Activated naive CD4-positive, alpha-beta T cell treated with anti-CD3 and anti-CD28 coated beads, Interleukin-2, amount 50 U/mL, for 16 hours (primary cell): ENCODE data around the gene UFSP2.

Source experiments
- DNase-seq: peaks from one replicate; pipeline ENCODE4 v3.0.0-alpha.2; 2020

The UFSP2 gene

GRCh38 chr4:185424905-185425646 lies 688 bp downstream of the UFSP2 start:
- DNase-seq, result no peak

GRCh38 chr4:185421366-185422124 lies 4.2 kb downstream of the UFSP2 start:
- no peak for DNase-seq

DNA sequence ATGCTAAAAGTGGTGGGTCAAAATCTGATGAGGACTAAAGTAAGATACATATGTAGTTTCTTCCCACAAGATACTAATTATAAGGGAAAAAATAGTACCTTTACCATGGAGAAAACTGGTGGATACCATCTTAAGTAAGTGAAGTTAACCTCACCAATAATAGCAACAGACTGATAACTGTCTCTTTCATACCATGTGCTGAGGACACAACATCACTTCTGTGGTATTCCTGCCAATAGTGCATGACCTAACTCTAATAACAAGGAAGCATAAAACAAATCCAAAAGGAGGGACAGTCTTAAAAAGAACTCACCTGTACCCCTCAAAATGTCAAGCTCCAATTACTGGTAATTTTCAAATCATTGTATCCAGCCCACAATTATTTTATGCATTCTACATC lies 8.8 kb downstream of the UFSP2 start:
- no peak for DNase-seq

- DNase-seq, result no peak
Observed at GRCh38 chr4:185412412-185412811, 13.4 kb downstream of the UFSP2 start.

GRCh38 chr4:185411849-185412248 lies 13.9 kb downstream of the UFSP2 start:
- no peak for DNase-seq

- no peak for DNase-seq
Observed at GRCh38 chr4:185408432-185408831, 17.3 kb downstream of the UFSP2 start.

- no peak for DNase-seq
Observed at GRCh38 chr4:185405296-185405999, 20.3 kb downstream of the UFSP2 start.

- no peak for DNase-seq
Observed at GRCh38 chr4:185404031-185404430, 21.7 kb downstream of the UFSP2 start.

- no peak for DNase-seq
Observed at GRCh38 chr4:185399466-185399865, 26.3 kb downstream of the UFSP2 start.

GRCh38 chr4:185398618-185399017 lies 27.1 kb downstream of the UFSP2 start:
- no peak for DNase-seq

- no peak for DNase-seq
Observed at GRCh38 chr4:185396724-185397385, 28.9 kb downstream of the UFSP2 start, which contains the start of gene ANKRD37. Gene ANKRD37 (plus strand): TSS chr4:185396841. CDS start chr4:185396924, 83 bp downstream.

- peak; percentile 97 for DNase-seq
Observed at GRCh38 chr4:185395956-185396723, 29.6 kb downstream of the UFSP2 start.

DNA sequence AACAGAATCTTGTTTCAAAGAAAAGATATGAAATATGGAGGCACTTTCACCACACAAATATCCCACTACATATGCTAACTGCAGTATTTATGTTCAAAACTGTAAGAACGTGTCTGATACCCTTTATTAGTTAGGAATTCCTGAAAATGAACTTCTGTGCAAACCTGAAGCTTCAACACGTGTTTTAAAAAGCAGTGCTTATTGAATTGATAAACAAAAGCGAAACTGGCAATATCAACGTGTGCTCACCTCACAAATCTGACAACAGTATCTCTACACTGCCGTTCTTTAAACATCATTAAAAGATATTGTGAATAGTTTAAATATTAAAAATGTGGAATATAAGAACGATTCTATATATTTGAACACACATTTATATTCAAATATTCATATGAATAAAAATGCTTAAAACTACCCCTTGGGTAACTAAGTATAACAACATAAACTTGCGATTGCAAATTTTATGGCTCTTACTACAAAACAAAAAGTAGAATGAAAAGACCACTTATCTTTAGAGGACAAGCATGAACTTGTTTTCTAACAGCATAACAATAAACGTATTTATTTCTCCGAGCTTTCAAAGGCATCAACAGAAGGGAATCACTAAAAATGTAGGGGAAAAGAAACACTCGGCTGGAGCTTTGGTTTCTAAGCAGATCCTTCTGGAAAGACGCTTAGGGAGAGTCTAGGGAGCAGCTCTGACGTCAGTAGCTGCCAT lies 30.4 kb downstream of the UFSP2 start, which contains the start of gene LRP2BP:
TSS of gene LRP2BP (minus strand) at position 687 of the 718 bp plus-strand sequence. CDS start 17,738 bp downstream, outside the sequence.
- DNase-seq, result no peak

DNA sequence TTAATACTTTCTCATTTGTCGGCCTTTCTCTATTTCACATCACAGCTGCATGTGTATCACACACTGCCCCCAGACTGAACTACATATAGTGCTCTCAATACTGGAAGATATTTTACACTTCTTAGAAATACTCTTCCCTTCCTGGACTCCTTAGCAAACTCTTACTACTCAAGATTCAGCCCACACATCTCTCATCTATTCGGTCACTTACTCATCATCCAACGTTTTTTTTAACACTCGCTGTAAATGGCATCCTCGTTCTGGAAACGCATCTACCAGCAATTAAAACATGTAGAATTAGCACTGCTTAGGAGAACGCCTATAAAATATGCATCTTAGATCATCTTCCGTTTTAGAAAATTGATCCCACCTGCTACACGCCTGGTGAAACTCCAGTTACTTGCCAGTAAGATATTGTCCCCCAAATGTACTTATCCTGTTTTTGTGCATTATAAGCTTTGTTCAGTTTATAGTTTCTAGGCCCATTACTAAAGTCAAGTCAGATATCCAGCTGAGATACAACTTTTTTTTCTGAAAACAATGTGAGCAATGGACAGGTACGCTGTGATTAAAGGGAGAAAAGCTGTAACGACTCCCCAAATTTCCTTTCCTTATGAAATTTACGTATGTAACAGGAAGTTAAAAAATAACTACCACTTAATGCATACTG lies 31.1 kb downstream of the UFSP2 start:
- DNase-seq, result no peak

DNA sequence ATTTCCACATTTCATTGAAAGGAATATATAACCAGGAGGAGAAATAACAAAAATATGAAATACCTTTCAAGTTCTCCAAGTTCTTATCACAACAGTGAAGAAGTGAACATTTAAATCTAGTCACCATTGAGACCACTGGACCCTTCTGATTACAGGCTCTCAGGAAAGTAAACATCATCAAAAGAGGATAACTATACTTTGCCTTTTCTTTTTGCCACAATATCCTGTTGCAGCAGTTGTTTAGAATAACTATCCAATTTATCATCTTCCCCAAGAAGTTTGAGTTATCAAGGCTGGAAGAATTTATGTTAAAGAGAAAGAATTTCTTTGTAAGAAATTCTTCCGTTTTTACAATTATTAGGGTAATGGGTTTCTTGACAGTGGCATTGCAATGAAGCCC lies 33.6 kb downstream of the UFSP2 start:
- DNase-seq, result no peak

- DNase-seq, result no peak
Observed at GRCh38 chr4:185390941-185391340, 34.8 kb downstream of the UFSP2 start.

GRCh38 chr4:185387957-185388356 lies 37.8 kb downstream of the UFSP2 start:
- no peak for DNase-seq

DNA sequence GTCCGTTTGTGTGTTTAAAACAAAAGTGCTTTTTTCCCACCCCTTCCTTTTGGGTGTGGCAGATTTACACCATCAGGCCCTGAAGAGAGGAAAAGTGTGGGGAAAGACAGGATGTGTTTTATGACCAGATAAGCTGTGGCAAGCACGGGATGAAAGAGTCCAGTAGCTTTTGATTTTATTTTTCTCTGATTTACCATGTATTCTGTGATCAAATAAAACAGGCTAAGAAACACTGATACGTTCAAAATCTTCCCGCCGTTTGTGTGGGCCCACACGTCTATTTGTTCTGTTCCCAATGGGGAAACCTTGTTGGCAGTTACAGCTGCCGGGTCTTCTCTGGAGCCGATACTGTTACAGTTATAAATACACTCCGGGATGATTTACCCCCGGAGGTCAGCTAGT lies 40.8 kb downstream of the UFSP2 start:
- DNase-seq, result no peak

DNA sequence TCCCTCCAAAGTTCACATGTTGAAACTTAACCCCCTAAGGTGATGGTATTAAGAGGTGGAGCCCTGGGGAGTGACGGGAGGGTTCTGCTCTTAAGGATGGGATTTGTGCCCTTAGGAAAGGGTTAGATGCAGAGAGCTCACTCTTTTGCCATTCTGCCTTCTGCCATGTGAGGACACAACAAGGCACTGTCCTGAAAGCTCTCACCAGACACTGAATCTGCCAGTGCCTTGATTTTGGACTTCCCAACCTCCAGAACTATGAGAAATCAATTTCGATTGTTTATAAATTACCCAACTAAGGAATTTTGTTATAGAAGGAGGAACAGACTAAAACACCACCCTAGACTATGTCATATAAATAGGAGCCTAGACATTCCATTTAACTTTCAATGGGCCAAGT lies 41.7 kb downstream of the UFSP2 start:
- no peak for DNase-seq

DNA sequence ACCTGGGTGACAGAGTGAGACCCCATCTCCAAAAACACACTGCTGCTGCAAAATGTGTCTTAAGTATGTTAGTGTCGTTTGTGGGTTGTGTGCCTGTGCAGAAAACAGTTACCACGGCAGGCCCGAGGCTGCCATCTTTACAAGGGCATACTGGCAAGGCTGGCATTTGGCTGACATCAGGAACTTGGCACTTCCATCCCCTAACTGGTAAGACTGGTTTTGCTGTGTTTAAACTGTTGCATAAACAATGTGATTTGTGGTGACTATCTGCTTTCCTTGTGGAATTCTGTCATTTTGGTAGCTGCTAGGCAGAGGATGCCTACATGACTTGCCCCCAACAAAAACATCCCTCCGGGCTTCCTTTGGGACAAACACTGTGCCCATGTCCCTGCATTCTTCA lies 42.3 kb downstream of the UFSP2 start:
- no peak for DNase-seq

DNA sequence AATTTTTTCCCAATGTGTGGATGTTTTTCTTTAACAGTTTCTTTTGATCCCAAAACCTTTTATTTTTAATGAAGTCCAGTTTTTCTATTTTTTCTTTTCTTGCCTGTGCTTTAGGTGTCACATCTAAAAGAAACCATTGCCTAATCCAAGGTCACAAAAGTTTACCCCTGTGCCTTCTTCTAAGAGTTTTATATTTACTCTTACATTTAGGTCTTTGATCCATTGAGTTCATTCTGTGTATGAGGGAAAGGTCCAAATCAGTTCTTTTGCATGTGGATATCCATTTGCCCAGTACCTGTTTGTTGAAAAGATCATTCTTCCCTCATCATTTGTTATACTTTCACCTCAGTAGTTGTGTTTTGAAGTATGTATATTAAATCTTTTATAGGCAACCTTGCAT lies 43.0 kb downstream of the UFSP2 start:
- no peak for DNase-seq
